Measurements from ENCODE around the gene FBXW11. TPM values are rescaled to one million over a fixed set of nuclear protein-coding genes. Genes with fewer than 3 reads are reported as not detected.

FBXW11 gene
- total RNA-seq, 1 experiment from 2014 or later: 46.3 TPM

DNA sequence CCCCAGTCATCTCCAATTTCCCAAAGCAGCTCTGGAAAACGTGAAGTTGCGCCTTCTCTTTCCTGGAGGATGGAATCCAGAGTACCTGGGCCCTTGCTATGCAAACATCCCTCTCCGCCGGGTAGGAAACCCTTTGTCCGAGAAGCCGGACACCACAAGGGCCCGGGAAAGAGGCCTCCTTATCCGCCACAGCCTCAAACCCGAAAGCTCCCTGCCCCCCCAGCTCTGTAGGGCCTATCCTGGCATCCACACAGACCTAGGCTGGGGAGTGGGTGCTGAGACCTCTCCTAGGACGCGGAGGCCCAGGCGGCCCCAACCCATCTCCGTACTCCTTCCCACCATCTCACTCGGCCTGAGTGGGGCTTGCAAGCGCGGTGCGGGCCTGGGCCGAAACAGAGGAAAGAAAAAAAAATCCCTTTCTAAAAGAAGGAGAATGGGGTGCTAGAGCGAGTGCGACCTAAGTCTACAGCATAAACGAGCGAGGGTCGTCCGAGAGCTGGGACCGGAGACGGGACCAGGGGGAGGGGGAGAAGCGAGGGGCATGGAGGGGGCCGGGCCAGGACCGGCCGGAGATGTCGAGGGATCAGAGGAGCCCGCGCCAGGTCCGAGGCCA lies 624 bp downstream of the FBXW11 start:
- Mint-ChIP-seq H3K36me3 (ENCODE audit: insufficient read depth, unreplicated experiment) (peaks cover 17% of the 10 kb centered on the region), H3K4me3 (ENCODE audit: unreplicated experiment) (peak overlapping the region; percentile 90), H3K9me3 (ENCODE audit: unreplicated experiment) (no peaks in the 10 kb centered on the region), H3K27me3 (ENCODE audit: insufficient read depth, unreplicated experiment) (no peaks in the 10 kb centered on the region), H3K4me1 (ENCODE audit: low read depth, unreplicated experiment) (peaks cover 38% of the 10 kb centered on the region), H3K27ac (ENCODE audit: unreplicated experiment) (peak overlapping the region; percentile 92)
- intact Hi-C loops (cut with micrococcal nuclease; ENCODE audit: unreplicated experiment): loop anchor here (5.0 kb wide), 1 partner anchor 44 kb away; no protein-coding TSS in a partner anchor
- DNase-seq: peak; percentile 45 to 52
- TF ChIP-seq, protein P1, sequence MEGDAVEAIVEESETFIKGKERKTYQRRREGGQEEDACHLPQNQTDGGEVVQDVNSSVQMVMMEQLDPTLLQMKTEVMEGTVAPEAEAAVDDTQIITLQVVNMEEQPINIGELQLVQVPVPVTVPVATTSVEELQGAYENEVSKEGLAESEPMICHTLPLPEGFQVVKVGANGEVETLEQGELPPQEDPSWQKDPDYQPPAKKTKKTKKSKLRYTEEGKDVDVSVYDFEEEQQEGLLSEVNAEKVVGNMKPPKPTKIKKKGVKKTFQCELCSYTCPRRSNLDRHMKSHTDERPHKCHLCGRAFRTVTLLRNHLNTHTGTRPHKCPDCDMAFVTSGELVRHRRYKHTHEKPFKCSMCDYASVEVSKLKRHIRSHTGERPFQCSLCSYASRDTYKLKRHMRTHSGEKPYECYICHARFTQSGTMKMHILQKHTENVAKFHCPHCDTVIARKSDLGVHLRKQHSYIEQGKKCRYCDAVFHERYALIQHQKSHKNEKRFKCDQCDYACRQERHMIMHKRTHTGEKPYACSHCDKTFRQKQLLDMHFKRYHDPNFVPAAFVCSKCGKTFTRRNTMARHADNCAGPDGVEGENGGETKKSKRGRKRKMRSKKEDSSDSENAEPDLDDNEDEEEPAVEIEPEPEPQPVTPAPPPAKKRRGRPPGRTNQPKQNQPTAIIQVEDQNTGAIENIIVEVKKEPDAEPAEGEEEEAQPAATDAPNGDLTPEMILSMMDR (IDR thresholded peaks at IDR 0.05; ENCODE audit: insufficient read depth in 1 of 2, low read depth in 1 of 2, low read length in 1 of 2, severe bottlenecking in 1 of 2, unreplicated experiment in 1 of 2): no peak
- ChIA-PET CTCF (interaction anchor here (0.9 to 1.7 kb wide), 3 partner anchors 39 to 94 kb away, joined by 3 to 9 read pairs (median 4); no protein-coding TSS in a partner anchor), POLR2A (interaction anchor here (0.6 to 2.6 kb wide), 4 partner anchors 9 to 619 kb away, joined by 3 to 33 read pairs (median 4); no protein-coding TSS in a partner anchor)
- no peaks in the 10 kb centered on the region for H3K36me3 ChIP-seq (ENCODE audit: control insufficient read depth, insufficient read depth, low read length)
- H3K4me3 ChIP-seq (ENCODE audit: low read depth, low read length): peak overlapping the region; percentile 45
- peaks cover 32% of the 10 kb centered on the region for H3K4me1 ChIP-seq
- H3K27me3 ChIP-seq (replicated peaks; ENCODE audit: control insufficient read depth, insufficient read depth, low read length): no peaks in the 10 kb centered on the region
- no peaks in the 10 kb centered on the region for H3K9me3 ChIP-seq
- no TSS peak for BruUV-seq (replicated peaks)

DNA sequence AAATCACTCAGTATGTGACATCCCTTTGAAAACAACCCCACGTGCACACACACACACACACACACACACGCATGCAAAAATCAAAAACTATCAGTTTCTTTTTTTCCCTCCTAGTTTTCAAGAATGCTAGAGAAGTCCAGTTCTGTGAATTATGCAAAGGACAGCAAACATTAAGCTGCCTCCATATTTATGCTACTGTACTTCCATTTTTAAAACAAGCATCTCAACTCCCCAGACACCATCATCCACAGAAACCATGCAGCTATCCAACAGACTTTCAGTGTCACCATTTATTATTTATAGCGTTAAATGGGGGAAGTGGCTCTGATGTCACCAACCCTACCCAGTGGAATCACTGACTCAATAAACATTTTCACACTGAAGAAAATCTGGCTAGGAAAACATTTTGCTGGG lies 1.6 kb downstream of the FBXW11 start:
- H3K9me3 Mint-ChIP-seq (ENCODE audit: unreplicated experiment): no peaks in the 10 kb centered on the region
- BruUV-seq (replicated peaks): no TSS peak
- H3K27me3 Mint-ChIP-seq (ENCODE audit: insufficient read depth, unreplicated experiment): no peaks in the 10 kb centered on the region
- peak overlapping the region; percentile 45 for H3K4me3 ChIP-seq (ENCODE audit: low read depth, low read length)
- H3K36me3 Mint-ChIP-seq (ENCODE audit: insufficient read depth, unreplicated experiment): peaks cover 21% of the 10 kb centered on the region
- ChIA-PET POLR2A (no interaction called here), CTCF (interaction anchor here (0.6 to 0.9 kb wide), 2 partner anchors 93 to 224 kb away, joined by 3 read pairs; no protein-coding TSS in a partner anchor)
- peak overlapping the region; percentile 92 for H3K27ac Mint-ChIP-seq (ENCODE audit: unreplicated experiment)
- no peaks in the 10 kb centered on the region for H3K27me3 ChIP-seq (replicated peaks; ENCODE audit: control insufficient read depth, insufficient read depth, low read length)
- peaks cover 35% of the 10 kb centered on the region for H3K4me1 Mint-ChIP-seq (ENCODE audit: low read depth, unreplicated experiment)
- peak overlapping the region; percentile 90 for H3K4me3 Mint-ChIP-seq (ENCODE audit: unreplicated experiment)
- intact Hi-C loops (cut with micrococcal nuclease; ENCODE audit: unreplicated experiment): loop anchor here (5.0 kb wide), 1 partner anchor 43 kb away; no protein-coding TSS in a partner anchor
- peaks cover 28% of the 10 kb centered on the region for H3K4me1 ChIP-seq
- DNase-seq: no peak
- H3K36me3 ChIP-seq (ENCODE audit: control insufficient read depth, insufficient read depth, low read length): no peaks in the 10 kb centered on the region
- TF ChIP-seq, protein P1 (IDR thresholded peaks at IDR 0.05; ENCODE audit: insufficient read depth in 1 of 2, low read depth in 1 of 2, low read length in 1 of 2, severe bottlenecking in 1 of 2, unreplicated experiment in 1 of 2): no peak
- no peaks in the 10 kb centered on the region for H3K9me3 ChIP-seq

DNA sequence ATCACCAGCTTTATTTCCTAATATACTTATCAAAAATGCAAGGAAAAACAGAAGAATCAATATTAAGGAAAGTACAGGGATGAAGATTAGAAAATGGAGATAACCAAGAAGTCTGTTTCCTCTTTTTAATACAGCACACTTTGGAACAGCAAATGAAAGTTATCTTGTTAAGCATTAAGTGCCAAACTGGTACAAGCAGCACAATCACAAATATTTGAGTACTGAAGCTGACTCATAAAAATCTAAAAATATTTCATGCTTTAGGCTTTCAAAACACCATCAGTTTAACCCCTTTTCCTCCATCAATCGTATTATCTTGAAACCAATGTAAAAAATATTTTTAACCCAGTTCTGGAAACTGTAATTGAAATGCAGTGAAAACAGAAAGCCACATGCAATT lies 2.7 kb downstream of the FBXW11 start:
- Histone ChIP-seq H3K9me3 (no peaks in the 10 kb centered on the region), H3K36me3 (ENCODE audit: control insufficient read depth, insufficient read depth, low read length) (no peaks in the 10 kb centered on the region), H3K4me1 (peaks cover 20% of the 10 kb centered on the region), H3K27me3 (replicated peaks; ENCODE audit: control insufficient read depth, insufficient read depth, low read length) (no peaks in the 10 kb centered on the region), H3K4me3 (ENCODE audit: low read depth, low read length) (no peak overlapping the region)
- Mint-ChIP-seq H3K4me3 (ENCODE audit: unreplicated experiment) (no peak overlapping the region), H3K27me3 (ENCODE audit: insufficient read depth, unreplicated experiment) (no peaks in the 10 kb centered on the region), H3K4me1 (ENCODE audit: low read depth, unreplicated experiment) (peaks cover 34% of the 10 kb centered on the region), H3K9me3 (ENCODE audit: unreplicated experiment) (no peaks in the 10 kb centered on the region), H3K36me3 (ENCODE audit: insufficient read depth, unreplicated experiment) (peaks cover 22% of the 10 kb centered on the region), H3K27ac (ENCODE audit: unreplicated experiment) (no peak overlapping the region)
- no TSS peak for BruUV-seq (replicated peaks)
- CTCF ChIA-PET: no interaction called here
- TF ChIP-seq, protein P1 (IDR thresholded peaks at IDR 0.05; ENCODE audit: insufficient read depth in 1 of 2, low read depth in 1 of 2, low read length in 1 of 2, severe bottlenecking in 1 of 2, unreplicated experiment in 1 of 2): no peak
- POLR2A ChIA-PET: no interaction called here
- intact Hi-C loops (cut with micrococcal nuclease; ENCODE audit: unreplicated experiment): no loop called here
- no peak for DNase-seq
